LNCaP clone FGC (cell line): Measurements from ENCODE around the gene CMBL.
"Not testable (repeated sequence)": the region's sequence is repeated elsewhere in the genome, so short reads cannot be mapped to it uniquely, and the experiment has no call there.

ENCODE experiments used
- DNase-seq: peaks from one replicate; pipeline ENCODE4 v3.0.0-alpha.2; 2011; ENCODE audit warnings: low read depth
- H3K4me3 ChIP-seq: 2 replicates; pipeline ENCODE4 v1.5.1; 2011; ENCODE audit warnings: mild to moderate bottlenecking, low read depth, low read length, control low read depth
- TF ChIP-seq, protein P1 (sequence below): IDR thresholded peaks from 2 replicates; pipeline ENCODE4 v1.5.1; 2012; ENCODE audit warnings: mild to moderate bottlenecking; ENCODE audit not compliant: control insufficient read depth, insufficient read depth; ENCODE audit errors: extremely low read depth

Gene CMBL

DNA sequence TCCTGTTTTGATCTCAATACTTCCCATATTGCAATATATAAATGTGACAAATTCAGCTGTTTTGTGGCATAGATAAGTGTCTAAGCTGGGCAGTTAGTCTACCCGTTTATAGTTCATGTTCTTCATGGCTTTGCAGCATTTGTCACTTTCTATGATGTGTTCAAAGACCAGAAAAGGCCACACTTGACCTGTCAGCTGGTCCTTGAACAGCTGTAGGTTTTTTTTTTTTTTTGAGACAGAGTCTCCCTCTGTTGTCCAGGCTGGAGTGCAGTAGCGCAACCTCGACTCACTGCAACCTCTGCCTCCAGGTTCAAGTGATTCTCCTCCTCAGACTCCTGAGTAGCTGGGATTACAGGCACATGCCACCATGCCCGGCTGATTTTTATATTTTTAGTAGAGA lies 28.4 kb downstream of the CMBL start:
- DNase-seq, result no peak
- TF ChIP-seq, protein P1, sequence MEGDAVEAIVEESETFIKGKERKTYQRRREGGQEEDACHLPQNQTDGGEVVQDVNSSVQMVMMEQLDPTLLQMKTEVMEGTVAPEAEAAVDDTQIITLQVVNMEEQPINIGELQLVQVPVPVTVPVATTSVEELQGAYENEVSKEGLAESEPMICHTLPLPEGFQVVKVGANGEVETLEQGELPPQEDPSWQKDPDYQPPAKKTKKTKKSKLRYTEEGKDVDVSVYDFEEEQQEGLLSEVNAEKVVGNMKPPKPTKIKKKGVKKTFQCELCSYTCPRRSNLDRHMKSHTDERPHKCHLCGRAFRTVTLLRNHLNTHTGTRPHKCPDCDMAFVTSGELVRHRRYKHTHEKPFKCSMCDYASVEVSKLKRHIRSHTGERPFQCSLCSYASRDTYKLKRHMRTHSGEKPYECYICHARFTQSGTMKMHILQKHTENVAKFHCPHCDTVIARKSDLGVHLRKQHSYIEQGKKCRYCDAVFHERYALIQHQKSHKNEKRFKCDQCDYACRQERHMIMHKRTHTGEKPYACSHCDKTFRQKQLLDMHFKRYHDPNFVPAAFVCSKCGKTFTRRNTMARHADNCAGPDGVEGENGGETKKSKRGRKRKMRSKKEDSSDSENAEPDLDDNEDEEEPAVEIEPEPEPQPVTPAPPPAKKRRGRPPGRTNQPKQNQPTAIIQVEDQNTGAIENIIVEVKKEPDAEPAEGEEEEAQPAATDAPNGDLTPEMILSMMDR, result no peak
- no peak overlapping the region for H3K4me3 ChIP-seq

DNA sequence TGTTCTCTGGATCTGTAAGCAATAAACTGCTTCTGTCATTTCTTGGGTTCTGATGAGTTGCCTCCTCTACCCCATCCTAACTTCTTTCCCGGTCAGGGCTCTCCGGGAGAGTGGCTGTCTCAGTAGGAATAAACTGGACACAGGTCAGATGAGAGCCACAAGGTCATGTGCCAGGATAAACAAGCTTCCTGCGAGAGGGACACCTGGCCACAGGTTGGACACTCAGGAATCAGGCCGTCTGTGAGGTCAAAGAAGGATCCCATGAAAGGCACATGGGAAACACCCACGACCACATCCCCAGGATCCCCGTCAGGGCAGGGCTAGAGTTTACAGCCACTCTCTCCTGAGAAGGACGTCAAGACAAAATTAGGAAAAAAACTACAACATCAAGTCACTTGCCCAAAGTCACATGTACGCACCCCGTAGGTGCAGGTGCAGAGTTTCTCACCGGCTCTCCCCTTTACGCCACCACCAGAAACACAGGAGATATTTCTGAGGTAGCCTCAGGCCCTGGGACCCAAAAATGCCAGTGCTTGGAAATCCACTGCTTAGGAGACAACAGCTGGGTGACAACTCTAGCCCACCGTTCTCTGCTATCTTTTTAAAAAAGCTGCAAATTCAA lies 28.9 kb downstream of the CMBL start:
- H3K4me3 ChIP-seq, result no peak overlapping the region
- TF ChIP-seq, protein P1, result no peak
- DNase-seq, result no peak

- TF ChIP-seq, protein P1, result no peak
- DNase-seq, result no peak
- no peak overlapping the region for H3K4me3 ChIP-seq
Observed at GRCh38 chr5:10277773-10278630, 29.7 kb downstream of the CMBL start.

- TF ChIP-seq, protein P1, result no peak
- H3K4me3 ChIP-seq, result no peak overlapping the region
- DNase-seq, result no peak
Observed at GRCh38 chr5:10276691-10277090, 31.0 kb downstream of the CMBL start.

DNA sequence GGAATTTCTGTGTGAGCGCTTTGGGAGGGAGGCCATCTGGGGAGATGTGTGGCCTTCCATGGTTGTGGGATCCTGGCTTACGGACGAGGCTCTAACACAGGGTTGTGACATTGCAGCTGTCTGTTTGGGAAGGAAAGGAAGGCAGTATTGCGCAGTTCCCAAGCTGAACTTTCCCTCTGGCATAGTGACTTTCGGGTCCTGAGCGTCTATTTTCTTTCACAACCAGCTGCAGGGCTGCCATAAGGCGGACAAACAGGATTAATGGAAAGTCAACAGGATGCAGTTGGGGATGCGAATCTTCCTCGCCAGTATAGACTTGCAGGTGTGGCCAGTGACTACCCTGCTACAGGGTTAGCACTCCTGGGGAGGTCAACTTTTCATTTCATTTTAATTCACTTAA lies 31.7 kb downstream of the CMBL start:
- DNase-seq, result no peak
- no peak overlapping the region for H3K4me3 ChIP-seq
- TF ChIP-seq, protein P1, result no peak

DNA sequence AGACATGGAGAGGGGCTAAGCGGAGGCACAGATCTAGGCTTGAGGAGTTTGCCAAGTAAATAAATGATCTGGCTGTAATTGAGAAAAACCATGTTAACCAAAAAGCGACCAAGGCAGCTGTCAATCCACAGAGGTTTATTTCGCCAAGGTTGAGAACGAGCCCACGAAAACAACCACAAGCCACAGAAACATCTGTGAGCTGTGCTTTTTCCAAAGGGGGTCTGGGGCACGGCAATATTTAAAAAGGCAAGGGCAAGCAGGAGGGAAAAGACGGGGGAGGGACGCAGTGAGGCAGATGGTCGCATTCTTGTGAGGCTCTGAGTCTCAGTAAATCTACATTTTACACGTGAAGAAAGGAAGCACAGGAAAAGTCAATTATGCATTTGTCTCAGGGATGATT lies 32.2 kb downstream of the CMBL start:
- no peak for DNase-seq
- H3K4me3 ChIP-seq, result no peak overlapping the region
- TF ChIP-seq, protein P1, result no peak

DNA sequence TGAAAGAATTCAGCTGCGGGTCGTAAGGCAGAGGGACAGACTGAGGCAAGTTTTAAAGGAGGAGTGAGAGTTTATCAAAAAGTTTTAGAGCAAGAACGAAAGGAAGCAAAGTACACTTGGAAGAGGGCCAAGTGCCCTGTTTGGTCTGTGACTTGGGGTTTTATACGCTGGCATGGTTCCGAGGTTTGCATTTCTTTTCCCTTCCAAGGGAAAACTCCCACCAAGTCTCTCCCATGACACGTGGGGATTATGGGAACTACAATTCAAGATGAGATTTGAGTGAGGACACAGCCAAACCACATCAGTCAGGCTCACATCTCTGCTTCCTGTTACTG lies 34.9 kb downstream of the CMBL start:
- DNase-seq, H3K4me3 ChIP-seq: not testable (repeated sequence)
